ENCODE measurements around the gene SIGLECL1.

DNA sequence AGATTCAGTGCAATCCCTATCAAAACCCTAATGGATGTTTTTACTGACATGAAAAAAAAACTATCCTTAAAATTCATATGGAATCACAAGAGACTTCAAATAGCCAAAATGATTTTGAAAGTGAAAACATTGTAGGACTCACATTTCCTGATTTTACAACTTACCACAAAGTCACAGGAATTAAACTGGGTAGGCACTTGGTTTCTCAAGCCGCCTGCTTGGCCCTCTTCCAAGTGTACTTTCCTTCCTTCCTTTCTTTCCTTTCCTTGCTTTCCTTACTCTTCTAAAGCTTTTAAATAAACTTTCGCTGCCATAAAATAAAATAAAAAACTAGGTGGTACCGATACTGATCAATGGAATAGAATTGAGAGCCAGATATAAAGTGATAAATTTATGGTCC lies 47.0 kb upstream of the SIGLECL1 start:
- TF ChIP-seq TAF1 (IDR thresholded peaks at IDR 0.05; ENCODE audit: borderline replicate concordance, insufficient read depth, low read length) (no peak), POLR2AphosphoS5 (IDR thresholded peaks at IDR 0.05; ENCODE audit: low read depth, low read length) (no peak)
